GM15510 (cell line): ENCODE results near the gene RHOF.

Experiments
- POLR2A ChIP-seq: IDR thresholded peaks from 3 replicates; pipeline ENCODE4 v1.6.1; 2011; ENCODE audit warnings: borderline replicate concordance; ENCODE audit not compliant: insufficient read length; ENCODE audit errors: extremely low read depth

The RHOF gene, protein sequence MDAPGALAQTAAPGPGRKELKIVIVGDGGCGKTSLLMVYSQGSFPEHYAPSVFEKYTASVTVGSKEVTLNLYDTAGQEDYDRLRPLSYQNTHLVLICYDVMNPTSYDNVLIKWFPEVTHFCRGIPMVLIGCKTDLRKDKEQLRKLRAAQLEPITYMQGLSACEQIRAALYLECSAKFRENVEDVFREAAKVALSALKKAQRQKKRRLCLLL

DNA sequence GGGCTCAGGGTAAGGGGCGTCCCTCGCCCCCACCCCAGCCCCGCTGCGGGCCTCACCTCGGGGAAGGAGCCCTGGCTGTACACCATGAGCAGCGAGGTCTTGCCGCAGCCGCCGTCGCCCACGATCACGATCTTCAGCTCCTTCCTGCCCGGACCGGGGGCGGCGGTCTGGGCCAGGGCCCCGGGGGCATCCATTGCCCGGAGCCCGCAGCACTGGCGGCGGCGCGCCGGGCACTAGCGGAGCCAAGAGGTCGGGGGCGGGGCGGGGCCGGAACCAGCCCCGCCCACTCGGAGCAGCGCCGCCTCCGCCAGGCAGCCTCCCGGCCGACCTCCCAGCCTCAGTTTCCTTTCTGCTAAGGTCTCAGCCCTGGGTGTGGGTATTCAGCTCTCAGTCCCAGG lies at the start of gene RHOF:
Gene RHOF, minus strand, starts transcription at position 249 of the 398 bp plus-strand sequence. Its CDS starts 55 bp downstream, at position 194.
- TF ChIP-seq POLR2A, result peak; percentile 75

DNA sequence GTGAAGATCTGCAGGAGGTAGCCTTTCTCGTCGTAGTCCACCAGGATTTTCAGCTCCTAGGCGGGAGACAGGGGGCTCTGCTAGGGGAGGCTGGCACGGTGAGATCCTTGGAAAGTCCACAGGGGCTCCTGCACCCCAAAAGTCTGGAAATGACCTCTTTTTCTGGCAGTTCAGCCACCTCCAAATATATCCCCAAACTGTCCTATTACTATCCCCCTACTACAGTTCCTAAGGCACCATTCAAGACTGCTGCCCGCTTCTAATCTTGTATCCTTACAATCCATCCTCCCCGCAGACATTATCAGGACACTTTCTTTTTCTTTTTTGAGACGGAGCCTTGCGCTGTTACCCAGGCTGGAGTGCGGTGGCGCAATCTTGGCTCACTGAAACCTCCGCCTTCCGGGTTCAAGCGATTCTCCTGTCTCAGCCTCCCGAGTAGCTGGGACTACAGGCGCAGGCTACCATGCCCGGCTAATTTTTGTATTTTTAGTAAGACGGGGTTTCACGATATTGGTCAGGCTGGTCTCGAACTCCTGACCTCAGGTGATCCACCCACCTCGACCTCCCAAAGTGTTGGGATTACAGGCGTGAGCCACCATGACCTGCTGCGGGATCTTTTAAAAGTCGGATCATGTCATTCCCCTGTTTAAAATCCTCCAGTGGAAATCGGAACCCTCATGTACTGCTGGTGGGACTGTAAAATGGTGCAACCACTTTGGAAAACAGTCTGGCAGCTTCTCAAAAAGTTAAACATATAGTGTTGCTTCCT lies 46.7 kb upstream of the RHOF start:
- TF ChIP-seq POLR2A, result no peak

DNA sequence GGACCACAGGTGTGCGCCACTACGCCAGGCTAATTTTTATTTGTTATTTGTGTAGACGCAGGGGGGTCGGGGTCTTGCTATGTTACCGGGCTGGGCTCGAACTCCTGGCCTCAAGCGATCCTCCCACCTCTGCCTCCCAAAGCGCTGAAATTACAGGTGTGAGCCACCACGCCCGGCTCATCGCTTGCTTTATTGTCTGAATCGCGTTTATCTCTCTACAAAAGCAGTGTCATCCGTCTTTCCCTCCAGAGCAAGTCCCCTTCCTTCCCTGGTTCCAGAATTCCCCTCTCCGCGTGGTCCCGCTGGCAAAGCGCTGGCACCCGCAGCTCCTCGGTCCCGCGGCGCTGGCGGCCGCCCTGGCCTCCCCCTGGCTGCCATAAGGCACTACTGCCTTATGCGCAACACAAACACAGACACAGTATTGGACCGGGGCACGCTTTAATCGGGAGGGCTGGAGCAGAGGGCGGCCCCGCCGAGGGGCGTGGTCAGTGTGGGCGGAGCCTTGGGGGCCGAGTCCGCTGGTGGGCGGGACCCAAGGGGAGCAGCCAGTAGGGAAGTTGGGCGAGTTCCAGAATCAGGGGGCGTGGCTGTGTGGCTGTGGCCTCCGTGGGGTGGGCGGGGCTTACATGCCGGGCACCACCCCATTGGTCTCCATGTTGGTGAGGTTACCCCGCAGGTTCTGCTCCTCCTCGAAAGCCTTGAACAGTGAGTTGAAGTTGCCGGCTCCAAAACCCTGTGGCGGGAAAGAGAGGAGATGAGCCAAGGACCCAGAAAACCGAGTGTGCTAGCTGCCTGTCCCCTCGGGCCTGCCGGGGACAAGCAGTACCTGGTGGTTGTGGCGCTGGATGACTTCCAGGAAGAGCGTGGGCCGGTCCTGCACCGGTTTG lies 45.9 kb upstream of the RHOF start:
- TF ChIP-seq POLR2A, result peak; percentile 63

DNA sequence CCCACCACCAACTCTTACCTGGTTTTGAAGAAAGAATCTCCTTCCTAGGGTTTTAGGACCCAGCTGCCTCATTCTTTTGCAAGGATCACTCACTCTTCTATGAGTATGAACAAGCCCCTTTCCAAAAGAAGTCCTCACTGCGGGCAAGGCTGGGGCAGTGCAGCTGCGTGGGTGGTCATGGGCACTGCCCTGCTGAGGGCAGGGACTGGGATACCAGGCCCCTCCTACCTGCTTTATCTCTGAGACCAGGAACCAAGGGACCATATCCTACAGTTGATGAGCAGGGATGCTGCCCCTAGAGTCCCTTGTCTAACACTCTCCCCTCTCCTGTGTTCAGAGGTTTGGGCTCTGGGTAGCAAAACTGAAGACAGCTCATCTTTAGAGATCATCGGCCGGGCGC lies 44.6 kb upstream of the RHOF start:
- TF ChIP-seq POLR2A, result no peak

DNA sequence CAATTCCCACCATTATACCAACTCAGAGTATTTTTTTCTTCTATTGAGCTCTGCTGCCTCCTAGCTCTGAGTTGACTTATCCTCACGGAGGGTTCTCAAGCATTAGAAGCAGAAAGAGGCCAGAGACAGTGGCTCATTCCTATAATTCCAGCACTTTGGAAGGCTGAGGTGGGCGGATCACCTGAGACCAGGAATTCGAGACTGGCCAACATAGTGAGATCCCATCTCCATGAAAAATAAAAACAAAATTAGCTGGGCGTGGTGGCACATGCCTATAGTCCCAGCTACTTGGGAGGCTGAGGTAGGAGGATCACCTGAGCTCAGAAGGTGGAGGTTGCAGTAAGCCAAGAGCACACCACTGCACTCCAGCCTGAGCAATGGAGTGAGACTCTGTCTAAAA lies 44.2 kb upstream of the RHOF start:
- no peak for TF ChIP-seq POLR2A

DNA sequence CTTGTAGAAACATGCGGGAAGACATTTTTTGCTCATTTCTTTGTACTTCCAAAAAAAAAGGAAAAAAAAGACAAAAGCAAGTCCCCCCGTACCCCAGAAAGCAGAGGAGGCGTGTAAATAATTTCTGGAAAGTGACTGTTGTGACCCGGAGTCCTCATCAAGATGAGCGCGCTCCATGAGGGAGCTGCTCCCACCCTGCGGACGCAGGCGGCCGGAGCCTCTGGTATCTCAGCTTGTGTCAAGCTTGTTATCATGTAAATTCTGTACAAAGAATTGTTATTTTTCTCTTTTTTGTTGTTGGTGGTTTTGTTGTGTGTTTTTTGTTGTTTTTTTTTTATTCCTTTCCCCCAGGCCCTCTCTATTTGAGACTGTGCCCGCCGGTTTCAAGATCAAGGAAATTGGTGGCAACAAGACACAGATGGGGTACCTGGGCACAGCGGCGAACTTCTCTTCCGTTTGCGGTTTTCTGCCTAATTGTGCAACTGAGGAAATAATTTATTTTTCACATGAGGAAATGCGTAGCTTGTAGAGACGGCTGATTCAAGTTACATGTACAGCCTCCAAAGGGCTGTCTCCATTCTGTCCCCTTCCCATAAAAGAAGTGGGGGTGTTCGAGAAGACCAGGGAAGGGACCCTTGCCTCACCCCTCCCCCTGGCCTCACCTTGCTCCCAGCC lies 38.2 kb upstream of the RHOF start:
- TF ChIP-seq POLR2A, result no peak

DNA sequence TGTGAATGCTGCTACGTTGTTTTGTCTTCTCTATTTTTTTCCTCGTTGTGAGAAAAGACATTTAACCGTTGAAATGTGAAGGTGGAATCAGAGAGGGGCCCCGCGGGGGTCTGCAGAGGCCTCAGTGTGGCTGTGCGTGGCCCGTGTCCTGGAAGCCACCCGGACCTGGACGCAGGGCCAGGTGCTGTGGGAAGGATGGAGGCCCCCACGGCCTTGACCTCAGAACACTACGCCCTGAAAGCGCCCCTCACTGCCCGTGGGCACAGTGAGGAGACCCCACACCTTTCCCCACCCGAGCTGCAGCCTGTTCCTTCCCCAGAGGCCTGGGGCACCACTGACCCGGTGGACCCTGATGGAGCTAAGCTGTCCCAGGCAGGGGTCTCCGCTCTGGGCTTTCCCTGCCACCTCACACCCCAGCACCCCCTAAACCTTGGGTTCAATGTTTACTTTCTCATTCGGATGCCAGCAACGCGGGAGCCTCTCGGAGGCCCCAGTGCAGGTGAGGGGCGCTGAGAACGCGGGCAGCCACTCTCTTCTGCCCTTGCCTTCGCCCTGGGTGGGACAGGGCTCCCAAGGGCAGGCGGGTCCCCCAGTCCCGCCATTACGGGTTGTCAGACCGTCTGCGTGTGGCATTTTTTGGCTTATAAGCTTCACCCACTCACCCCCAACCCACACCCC lies 37.2 kb upstream of the RHOF start:
- no peak for TF ChIP-seq POLR2A

DNA sequence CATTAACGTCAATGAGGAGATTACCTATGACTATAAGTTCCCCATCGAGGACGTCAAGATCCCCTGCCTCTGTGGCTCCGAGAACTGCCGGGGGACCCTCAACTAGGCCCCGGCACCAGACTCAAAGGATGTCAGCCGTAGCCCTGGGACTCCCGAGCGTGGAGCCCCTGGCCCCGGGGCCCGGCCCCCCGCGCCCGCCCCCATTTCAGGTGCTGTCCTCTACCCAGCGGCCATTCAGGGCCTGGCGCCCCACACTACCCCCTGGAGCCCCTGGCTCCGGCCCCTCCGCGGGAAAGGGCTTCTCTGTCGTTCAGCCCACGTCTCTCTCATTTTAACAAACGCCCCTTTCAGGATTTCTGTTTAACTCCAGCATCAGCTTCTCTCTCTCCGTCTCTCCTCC lies 36.6 kb upstream of the RHOF start:
- TF ChIP-seq POLR2A, result no peak

DNA sequence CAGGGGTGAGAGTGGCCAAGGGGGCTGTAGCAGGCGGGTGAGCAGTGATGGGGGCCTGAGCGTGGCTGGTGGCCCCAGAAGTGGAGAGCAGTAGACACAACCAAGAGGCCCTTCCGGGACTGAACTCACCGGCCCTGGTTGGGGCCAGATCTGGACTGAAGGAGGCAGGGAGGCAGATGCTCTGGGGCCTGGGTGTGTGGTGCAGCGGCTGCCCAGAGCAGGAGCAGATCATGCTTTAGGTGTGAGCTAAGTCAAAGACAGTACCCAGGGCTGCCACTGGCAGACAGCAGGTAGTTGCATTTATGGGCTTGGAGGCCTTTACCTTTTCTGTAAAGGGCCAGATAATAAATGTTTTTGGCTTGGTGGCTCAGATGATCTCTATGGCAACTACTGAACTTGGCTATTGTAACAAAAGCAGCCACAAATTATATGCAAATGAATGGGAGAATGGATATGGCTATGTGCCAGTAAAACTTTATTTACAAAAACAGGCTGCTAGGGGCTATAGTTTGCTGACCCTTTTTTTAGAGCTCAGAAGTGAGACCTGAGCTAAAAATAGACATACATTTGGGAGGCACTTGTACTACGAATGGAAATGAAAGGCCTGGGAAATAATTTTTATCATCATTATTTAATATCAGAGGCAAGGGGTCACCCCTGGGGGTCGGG lies 35.9 kb upstream of the RHOF start:
- no peak for TF ChIP-seq POLR2A

DNA sequence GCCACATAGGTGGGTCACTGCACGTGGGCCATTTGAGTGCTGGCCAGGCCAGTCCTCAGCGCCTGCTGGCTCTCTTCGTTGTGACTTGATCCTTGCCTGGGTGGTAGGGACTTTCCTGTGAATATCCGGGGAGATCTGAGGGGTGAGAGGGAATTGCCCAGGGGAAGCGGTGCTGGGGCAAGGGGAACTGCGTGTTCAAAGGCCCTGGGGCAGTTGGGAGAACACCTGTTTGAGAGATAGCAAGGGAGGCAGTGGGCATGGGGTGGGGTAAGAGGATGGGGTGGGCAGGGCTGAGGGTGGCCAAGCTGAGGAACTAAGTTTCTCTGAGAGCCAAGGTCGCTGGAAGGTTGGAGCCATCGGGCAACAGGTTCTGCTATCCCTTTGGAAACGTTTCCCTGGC lies 35.3 kb upstream of the RHOF start:
- TF ChIP-seq POLR2A, result no peak

DNA sequence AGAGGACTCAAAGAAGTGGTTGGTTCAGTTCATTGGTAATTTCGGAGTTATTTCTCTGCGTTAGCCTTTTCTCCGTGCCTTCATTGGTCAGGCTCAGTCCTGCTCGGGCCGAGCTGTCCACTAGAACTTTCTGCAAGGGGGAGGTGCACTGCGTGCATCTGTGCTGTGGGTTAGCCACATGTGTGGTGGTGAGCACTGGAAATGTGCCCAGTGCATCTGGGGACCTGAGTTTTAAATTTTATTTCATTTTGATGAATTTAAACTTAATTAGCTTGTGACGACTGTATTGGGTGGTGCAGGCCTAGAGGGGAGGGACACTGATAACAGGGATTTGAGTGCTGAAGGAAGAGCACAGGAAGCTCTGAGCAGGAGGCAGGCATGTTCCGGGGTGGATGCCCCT lies 34.8 kb upstream of the RHOF start:
- TF ChIP-seq POLR2A, result no peak

DNA sequence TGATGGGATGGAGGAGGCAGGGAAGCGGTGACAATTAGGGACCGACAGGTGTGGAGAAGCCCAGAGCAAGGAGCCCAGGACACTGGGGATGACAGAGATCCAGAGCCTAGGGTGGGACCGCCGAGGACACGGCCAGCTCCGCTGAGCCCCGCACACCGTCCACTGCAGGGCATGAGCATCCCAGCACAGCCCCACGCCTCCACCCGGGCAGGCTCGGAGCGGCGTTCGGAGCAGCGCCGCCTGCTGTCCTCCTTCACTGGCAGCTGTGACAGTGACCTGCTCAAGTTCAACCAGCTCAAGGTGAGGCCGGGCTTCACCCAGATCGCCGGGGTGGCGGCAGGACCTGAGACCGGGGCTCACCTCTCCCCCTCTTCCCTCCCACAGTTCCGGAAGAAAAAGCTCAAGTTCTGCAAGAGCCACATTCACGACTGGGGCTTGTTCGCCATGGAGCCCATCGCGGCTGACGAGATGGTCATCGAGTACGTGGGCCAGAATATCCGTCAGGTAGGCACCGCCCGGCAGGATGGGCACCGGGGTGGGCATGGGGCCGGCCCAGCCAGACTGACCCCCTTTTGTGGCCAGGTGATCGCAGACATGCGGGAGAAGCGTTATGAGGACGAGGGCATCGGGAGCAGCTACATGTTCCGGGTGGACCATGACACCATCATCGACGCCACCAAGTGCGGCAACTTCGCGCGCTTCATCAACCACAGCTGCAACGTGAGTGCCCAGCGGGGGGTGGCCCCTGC lies 34.0 kb upstream of the RHOF start:
- TF ChIP-seq POLR2A, result no peak
